TTC549 (cell line): ENCODE measurements around the gene RFX1.
A peak's percentile ranks its signal among the peaks of the same experiment; 100 is the strongest.
"Not testable (repeated sequence)": the region's sequence is repeated elsewhere in the genome, so short reads cannot be mapped to it uniquely, and the experiment has no call there.

ENCODE experiments used
- FAIRE-seq: peaks from 2 replicates; lab custom pipeline; 2012; peaks lifted over from hg19 to GRCh38; lab: Jason Lieb, UNC

The RFX1 gene

DNA sequence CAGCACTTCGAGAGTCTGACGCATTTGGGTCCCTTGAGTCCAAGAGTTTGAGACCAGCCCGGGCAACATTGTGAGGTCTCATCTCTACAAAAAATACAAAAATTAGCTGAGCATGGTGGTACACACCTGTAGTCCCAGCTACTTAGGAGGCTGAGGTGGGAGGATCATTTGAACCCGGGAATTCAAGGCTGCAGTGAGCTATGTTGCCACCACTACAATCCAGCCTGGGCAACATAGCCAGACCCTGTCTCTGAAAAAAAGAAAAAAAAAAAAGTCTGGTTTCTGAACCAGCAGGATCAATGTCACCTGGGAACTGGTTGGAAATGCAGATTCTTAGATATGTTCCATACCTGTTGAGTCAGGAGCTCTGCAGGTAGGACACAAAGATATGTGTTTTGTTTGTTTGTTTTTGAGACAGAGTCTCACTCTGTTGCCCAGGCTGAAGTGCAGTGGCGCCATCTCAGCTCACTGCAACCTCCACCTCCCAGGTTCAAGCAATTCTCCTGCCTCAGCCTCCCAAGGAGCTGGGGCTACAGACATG, 20.6 kb upstream of the RFX1 start:
- not testable (repeated sequence) for FAIRE-seq

DNA sequence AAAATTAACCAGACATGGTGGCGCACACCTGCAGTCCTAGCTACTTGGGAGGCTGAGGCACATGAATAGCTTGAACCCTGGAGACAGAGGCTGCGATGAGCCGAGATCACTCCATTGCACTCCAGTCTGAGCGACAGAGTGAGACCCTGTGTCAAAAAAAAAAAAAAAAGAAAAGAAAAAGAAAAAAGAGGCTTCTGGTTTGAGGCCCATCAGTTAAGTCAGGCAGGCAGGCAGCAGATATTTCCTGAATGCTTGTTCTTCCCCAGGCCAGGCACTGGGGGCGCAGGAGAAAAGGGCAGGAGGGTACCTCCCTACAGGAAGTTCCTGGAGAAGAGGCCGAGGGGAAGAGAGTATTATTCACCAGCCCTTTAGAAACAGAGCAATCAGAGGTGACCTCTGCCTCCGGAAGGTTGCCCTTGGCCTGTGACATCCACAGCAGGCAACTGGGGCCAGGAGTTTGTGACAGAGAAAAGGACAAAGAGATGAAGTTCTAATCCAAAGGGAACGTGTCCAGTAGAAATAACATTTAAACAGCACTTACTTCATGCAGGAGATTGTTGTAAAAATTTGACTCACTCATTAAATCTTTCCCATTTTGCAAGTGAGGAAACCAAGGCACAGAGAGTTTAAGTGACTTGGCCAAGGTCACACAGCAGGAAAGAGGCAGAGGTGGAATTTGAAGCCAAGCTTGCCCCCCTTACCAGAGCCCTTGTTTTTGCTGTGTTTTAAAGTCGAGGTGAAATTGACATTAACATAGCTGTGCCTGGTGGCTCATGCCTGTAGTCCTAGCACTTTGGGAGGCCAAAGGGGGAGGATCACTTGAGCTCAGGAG, 17.5 kb upstream of the RFX1 start:
- peak; percentile 19 for FAIRE-seq

DNA sequence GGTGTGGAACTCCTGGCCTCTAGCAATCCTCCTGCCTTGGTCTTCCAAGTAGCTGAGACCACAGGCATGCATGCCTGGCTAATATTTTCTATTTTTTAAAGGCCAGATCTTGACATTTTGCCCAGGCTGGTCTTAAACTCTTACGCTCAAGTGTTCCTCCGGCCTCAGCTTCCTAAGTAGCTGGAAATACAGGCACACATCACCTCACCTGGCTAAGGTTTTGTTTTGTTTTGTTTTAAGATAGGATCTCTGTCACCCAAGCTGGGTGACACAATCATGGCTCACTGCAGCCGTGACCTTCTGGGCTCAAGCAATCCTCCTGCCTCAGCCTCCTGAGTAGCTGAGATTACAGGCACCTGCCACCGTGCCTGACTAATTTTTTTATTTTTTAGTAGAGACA, 16.3 kb upstream of the RFX1 start:
- no peak for FAIRE-seq

DNA sequence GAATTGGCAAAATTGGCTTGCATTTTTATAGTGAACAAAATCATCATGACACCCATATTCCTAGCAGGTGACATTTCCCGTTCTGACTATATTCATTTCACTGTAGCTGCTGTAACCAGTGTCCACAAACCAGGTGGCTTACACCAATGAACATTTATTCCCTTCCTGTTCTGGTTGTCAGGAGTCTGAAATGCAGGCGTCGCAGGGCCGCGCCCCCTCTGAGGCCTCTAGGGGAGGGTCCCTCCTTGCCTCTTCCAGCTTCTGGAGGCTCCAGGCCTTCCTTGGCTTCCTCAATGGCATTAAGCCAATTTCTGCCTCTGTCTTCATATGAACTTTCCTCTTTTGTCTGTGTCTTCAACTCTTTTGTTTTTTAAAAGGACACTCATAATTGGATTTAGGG, 15.4 kb upstream of the RFX1 start:
- no peak for FAIRE-seq

DNA sequence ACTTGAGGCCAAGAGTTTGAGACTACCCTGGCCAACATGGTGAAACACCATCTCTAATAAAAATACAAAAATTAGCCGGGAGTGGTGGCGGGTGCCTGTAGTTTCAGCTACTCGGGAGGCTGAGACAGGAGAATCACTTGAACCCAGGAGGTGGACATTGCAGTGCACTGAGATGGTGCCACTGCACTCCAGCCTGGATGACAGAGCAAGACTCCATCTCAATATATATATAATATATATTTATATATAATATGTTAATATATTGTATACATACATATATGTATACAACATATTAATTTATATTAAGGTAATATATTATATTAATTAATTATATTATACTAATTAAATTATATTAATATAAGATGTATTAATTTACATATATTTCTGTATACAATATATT, 13.6 kb upstream of the RFX1 start:
- not testable (repeated sequence) for FAIRE-seq

DNA sequence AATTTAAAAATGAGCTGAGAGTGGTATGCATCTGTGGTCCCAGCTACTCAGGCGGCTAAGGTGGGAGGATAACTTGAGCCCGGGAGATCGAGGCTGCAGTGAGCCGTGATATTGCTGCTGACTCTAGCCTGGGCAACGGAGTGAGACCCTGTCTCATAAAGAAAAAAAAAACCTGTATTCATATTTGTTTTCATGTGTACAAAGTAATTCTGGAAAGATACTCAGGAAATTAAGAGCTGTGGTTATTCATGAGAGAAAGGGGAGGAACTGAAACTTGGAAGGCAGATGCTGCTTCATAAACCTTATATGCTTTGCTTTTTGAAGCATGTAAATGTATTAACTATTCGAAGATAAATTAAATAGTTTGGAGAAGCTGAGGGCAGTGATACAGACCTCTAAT, 13.0 kb upstream of the RFX1 start:
- FAIRE-seq: no peak

DNA sequence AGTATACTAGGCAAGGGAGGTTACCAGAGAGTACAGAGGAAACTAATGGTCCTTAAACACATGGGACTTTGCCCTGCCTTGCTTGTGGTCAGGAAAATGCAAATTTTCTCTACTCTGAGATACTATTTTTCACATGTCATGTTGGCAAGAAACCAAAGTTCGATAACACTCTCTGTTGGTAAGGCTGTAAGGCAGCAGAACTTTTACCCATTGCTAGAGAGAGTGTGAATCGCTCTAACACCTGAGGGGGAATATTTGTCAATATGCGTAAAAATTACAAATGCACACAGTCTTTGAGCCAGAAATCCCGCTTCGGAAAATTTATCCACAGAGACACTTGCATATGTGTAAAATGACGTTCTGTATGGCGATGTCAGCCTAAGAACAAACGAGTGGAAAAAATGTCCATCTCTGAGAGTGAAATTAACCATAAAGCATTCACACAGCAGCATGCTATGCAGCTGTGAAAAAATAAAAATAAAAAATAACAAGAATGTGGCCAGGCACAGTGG, 9.5 kb upstream of the RFX1 start:
- FAIRE-seq: no peak

DNA sequence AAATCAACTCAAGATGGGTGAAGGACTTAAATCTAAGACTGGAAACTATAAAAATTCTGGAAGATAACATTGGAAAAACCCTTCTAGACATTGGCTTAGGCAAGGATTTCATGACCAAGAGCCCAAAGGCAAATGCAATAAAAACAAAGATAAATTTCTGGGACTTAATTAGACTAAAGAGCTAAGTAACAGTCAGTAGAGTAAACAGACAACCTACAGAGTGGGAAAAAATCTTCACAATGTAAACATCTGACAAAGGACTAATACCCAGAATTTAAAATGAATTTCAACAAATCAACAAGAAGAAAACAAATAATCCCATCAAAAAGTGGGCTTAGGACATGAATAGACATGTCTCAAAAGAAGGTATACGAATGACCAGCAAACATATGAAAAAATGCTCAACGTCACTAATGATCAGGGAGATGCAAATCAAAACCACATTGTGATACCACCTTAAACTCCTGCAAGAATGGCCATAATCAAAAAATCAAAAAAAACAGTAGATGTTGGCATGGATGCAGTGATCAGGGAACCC, 6.3 kb upstream of the RFX1 start:
- FAIRE-seq: no peak

DNA sequence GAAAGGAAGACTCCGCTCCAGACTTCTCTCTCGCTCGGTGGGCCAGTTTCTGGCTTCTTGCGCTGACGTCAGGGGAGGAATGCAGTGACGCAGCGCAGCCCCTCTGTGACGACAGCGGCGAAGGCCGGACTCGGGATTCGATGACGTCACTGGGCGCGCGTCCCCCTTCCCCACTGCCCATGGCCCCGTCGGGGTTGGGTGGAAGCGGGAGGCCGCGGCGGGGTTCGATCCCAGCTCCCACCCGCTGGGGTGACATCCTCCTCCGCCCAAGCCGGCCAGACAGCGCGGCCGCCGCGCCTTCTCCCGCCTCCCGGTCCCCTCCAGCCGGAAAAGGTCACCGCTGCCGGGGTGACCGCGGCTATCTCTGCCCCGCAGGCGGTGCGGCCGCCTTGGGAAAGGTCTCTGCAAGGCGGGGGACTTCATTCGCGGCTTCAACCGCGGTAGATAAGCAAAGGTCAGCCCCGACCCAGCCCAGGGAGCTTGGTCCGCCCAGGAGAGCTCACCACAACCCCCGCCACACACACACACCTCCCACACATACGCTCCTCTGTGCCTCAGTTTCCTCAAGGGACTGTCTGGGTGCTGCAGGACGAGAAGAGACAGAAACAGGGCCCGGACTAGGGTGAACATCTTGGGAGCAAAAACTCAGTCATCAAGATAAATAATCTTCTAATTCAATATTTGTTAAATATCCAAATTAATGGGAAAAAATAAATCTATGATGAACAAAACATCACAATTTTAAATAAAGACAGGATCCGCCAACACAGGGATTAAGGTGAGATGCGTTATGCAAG, 844 bp upstream of the RFX1 start:
- FAIRE-seq: no peak

DNA sequence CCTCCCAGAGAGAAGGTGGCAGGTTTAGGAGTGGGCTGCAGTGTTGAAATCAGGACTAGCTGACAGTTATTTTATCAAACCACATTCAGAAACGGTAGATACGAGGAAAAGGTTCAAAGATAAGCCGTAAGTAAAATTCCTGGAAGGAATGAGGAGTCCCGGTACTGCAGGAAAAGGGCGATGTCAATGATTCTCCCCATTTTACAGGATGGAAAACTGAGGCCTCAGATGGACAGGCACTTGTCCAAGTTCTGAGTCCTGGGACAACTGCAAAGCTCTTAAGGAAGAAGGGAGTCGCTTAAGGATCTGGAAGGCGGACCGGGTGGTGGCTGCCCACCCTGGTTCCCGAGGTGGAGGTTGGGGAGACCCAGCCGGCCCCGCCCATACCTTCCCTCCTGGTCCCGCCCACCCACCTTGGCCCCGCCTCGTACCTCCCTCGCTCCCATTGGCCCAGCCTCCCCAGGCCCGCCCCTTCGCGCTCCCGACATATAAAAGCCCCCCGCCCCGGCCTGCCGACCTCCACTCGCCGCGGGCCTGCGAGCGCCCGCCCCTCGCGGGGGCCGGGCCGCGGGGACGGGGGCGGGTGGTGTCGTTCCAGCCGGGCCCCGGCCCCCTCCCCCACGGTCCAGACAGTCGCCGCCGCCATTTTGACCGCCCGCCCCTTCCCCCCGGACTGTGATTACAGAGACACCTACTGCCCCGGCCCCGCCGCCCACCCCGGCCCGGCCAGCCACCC, 603 bp downstream of the RFX1 start:
- FAIRE-seq: no peak

DNA sequence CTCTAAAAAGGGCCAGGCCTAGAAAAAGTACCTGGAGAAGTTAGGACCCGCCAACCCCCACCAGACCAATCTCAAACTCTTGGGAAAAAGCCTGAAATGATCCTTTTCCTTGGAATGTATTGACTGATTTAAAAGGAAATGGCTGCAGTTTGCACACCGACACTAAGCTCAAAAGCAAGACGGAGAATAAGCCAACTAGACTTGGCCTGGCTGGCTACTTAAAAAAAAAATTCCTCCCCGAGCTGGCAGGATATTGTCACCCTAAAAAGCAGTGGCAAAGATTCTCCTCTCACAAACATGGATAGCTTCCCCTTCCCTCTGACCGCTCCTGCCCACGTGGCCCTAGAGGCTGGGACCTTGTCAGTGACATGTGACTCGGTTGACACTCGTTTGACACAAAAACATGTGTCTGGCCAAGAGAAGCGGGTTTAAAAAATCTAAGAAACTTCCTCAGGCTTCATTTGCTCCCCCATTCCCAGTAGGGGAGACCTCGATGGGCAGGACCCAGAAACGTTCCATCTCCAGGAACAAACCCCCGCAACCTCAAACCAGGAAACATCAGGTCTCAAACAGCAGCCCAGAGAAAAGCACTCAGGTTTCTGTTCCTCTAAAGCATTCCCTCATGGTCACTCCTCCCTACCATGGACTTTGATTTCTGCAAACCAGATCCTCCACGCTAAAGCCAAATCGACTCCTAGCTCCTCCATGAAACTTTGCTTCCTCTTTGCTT, 1.3 kb downstream of the RFX1 start:
- no peak for FAIRE-seq

DNA sequence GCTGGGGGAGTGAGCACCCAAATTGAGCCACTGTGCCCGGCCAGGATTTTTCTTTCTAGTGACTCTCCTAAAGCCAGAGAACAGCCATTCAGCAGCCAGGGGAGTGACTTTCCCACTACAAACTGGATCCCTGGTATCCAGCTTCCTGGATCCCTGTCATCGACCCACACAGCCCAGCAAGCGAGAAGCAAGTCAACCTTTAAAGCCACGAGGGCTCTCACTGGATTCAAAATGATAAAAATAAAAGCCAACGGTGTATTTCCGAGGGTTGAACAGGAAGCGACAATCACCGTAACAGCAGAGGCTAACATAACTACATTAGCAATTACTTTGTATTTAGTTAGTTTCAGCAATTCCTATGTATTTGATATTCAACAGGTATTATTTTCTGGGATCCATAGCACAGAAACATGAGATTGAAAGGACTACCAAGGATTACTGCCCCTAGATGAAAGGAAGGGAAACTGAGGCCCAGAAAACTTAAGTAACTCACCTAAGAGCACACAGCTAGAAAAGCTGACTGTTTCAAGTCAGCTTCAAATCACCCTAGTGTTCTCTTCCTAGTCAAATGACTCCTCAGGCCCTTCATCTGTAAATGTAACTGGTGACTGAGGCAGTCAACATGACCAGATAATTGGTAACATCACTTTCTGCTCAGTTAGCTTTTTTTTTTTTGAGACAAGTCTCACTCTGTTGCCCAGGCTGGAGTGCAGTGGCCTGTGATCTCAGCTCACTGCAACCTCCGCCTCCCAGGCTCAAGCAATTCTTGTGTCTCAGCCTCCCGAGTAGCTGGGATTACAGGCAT, 2.7 kb downstream of the RFX1 start:
- no peak for FAIRE-seq

DNA sequence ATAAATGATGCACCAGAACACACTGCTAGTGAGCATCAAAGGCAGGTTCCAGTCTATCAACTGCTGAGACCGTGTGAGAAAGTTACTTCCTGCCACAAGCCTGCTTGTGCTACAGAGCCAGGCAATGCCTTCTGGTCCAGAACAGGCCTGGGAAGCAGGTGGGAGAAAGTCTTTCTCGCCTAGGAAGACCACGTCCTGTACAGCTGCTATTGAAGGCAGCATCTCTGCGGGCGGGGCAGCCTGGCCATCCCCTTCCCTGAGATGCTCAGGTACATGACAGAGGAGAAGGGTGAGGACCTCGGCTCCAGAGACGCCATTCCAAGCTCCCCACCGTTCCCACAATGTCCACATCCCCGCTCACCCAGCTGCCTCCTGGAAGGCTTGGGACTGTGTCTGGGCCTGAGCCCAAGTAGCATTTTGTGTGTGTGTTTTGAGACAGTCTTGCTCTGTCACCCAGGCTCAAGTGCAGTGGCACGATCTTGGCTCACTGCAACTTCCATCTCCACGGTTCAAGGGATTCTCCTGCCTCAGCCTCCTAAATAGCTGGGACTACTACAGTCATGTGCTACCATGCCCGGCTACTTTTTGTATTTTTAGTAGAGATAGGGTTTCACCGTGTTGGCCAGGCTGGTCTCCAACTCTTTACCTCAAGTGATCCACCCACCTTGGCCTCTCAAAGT, 3.4 kb downstream of the RFX1 start:
- no peak for FAIRE-seq

DNA sequence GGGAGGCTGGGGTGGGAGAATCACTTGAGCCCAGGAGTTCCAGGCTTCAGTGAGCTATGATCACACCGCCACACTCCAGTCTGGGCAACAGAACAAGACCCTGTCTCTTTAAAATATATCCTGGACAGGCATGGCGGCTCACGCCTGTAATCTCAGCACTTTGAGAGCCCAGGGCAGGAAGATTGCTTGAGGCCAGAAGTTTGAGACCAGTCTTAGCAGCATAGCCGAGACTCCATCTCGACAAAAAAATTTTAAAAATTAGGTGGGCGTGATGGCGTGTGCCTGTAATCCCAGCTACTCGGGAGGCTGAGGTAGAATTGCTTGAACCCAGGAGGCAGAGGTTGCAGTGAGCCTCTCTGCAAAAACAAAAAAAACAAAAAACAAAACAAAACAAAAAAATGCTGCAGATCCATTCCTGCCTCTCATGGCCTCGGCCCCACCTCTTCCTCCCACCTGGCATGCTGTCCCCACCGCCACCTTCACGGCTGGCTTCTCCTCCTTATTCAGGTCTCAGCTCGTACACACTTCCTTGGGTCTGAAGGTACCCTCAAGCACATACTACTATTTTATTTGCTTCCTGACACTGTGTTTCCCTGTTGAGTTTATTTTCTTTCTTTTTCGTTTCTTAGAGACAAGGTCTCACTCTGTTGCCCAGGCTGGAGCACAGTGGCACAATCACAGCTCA, 5.3 kb downstream of the RFX1 start:
- no peak for FAIRE-seq

DNA sequence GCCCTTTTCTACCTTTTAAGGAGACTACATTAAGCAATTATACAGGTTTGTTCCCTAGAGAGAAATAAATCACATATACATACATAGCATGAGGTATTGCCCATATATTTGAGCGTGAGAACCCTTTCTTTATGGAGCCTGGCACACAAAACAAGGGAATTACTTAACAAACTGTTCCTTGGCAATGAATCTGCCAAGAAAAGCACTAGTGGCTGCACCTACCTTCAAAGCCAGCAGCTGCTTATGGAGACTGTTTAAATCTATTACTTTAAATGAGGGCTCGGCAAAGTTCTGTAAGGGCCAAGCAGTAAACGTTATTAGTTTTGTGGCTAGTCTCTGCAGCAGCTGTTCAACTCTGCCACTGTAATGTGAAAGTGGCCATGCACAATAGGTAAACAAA, 7.0 kb downstream of the RFX1 start:
- no peak for FAIRE-seq

DNA sequence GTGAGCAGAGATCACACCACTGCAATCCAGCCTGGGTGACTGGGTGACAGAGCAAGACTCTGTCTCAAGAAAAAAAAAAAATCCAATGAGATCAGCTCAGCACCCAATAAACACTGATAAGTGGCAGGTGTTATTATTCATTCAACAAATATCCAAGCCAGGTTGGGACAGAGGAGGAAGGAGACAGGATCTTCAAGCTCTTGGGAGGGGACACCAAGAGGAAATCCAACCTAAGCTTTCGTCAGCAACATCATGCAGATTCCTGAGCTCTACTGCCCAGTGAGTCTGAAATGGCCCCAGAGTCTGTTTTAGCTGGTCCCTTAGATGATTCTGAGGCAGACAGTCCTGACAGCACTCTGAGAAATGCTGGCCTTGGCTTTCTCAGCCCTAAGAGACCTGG, 7.7 kb downstream of the RFX1 start:
- FAIRE-seq: no peak

DNA sequence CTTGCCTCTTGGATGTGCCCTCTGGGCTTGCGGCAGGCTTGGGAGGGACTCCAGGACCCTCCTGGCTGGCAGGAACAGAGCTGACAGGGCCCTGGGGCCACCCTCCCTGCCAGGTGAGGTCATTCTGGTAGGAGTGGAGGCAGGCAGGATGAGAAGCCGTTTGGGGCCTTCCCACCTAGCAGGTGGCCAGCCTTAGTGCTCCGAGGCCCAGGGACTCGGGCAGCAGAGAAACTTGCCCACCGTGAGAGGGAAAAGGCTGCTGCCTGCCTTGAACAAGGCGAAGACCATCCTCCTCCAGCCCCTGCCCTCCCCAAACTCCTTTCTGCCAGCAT, 8.5 kb downstream of the RFX1 start:
- no peak for FAIRE-seq

DNA sequence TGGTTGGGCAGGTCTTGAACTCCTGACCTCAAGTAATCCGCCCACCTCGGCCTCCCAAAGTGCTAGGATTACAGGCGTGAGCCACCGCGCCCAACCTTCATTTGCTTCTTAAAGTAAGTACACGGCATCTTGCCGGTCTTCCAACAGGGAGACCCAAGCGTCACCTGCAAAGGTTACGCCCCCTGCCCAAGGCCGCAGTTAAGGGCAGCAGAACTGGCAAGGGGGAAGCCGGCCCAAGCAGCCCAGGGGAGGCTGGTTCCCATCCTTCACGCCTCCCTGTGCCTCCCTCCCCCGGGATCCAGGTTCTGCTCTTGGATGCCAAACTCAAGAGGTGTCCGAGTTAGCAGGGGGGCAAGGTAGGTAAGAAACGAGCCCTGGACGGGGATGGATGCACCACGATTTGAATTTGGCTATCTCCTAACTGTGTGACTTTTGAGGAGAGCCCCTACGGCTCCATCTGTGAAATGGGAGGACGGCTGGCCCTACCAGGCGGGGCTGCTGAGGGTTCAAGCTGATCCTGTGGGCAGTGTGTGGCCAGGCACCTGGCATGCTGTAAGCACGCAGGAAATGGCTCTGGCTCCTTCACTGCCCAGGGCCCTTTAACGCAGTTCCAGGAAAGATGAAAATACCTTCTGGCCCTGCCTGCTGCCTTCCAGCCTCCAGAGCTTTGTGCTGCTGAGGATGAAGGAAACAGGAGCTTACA, 9.0 kb downstream of the RFX1 start:
- FAIRE-seq: no peak
